K562 (cell line): ENCODE data around the gene FLII. TPM values are rescaled to one million over a fixed set of nuclear protein-coding genes. Genes with fewer than 3 reads are reported as not detected.
A peak's percentile ranks its signal among the peaks of the same experiment; 100 is the strongest.

Experiments
- ATAC-seq: fragments of 200-7000 bp; cut with Tn5 transposase; 3 replicates; pipeline ENCODE4 v1.9.1; 2020; ENCODE audit warnings: moderate library complexity
- BruUV-seq: library from RNA; stranded (reverse); fragments of 400-500 nt; replicated peaks from 2 replicates; lab custom pipeline; 2021; lab: Mats Ljungman, UMichigan
- CTCF ChIA-PET: fragments of 300-600 bp; formaldehyde crosslinking; extraction: SDS; loops from one replicate; lab custom pipeline; 2021; ENCODE audit warnings: low intra/inter-chr PET ratio; lab: Yijun Ruan, JAX
- POLR2A ChIA-PET: fragments of 300-600, 350-650 bp; sonication (Branson Sonifier 250); formaldehyde crosslinking; extraction: SDS; loops from one replicate; lab custom pipeline; 2021; ENCODE audit warnings: antibody characterized with exemption, inconsistent platforms; lab: Yijun Ruan, JAX
- DNase-seq, 4 experiments: peaks; one replicate each; pipeline versions ENCODE4 v3.0.0 to v3.0.0-alpha.2; 2011 to 2018; ENCODE audit warnings: low spot score in 3 of 4, mixed read lengths in 3 of 4; ENCODE audit errors: extremely low read depth in 1 of 4
- FAIRE-seq: peaks from 2 replicates; lab custom pipeline; 2011; peaks lifted over from hg19 to GRCh38; lab: Jason Lieb, UNC
- H2AFZ ChIP-seq: 2 replicates; pipeline ENCODE4 v1.6.0; 2011; ENCODE audit warnings: low read depth, low read length, control low read depth, inconsistent platforms
- H3K27ac ChIP-seq: fragments of 200-600 bp; 3 replicates; pipeline ENCODE4 v1.8.0; 2011; ENCODE audit warnings: low read depth, mild to moderate bottlenecking, control low read depth, inconsistent platforms, low read length, moderate library complexity, mixed read lengths; ENCODE audit errors: extremely low read depth
- H3K27me3 ChIP-seq, 2 experiments: fragments of 300-600 bp in 1 of 2; 2 replicates in 1 of 2; 3 replicates in 1 of 2; pipeline versions ENCODE4 v1.6.0 to v1.8.0; 2011; ENCODE audit warnings: inconsistent platforms in 2 of 2, low read length in 2 of 2, mild to moderate bottlenecking in 1 of 2, mixed read lengths in 1 of 2, moderate library complexity in 1 of 2; ENCODE audit not compliant: control insufficient read depth in 2 of 2, insufficient read depth in 2 of 2
- H3K36me3 ChIP-seq: fragments of 300-600 bp; 3 replicates; pipeline ENCODE4 v1.8.0; 2011; ENCODE audit warnings: mild to moderate bottlenecking, low read length, inconsistent platforms; ENCODE audit not compliant: control insufficient read depth, insufficient read depth
- H3K4me1 ChIP-seq, 2 experiments: fragments of 200-600 bp in 1 of 2; replicated peaks in 1 of 2; 2 replicates in 1 of 2; 3 replicates in 1 of 2; pipeline versions ENCODE4 v1.5.1 to v1.8.0; 2011; ENCODE audit warnings: inconsistent platforms in 2 of 2, low read length in 2 of 2, mild to moderate bottlenecking in 1 of 2, mixed read lengths in 1 of 2, moderate library complexity in 1 of 2; ENCODE audit not compliant: control insufficient read depth in 2 of 2, insufficient read depth in 2 of 2
- H3K4me2 ChIP-seq: 2 replicates; pipeline ENCODE4 v1.6.1; 2011; ENCODE audit warnings: low read length, control low read depth, inconsistent platforms, mixed read lengths; ENCODE audit not compliant: insufficient read depth
- H3K4me3 ChIP-seq: fragments of 200-600 bp; sonication (generic), shearing (Covaris generic); 2 replicates; pipeline ENCODE4 v1.5.1; 2016; ENCODE audit warnings: control low read depth, inconsistent platforms
- H3K79me2 ChIP-seq: fragments of 200-600 bp; 3 replicates; pipeline ENCODE4 v1.8.0; 2011; ENCODE audit warnings: low read length, inconsistent platforms; ENCODE audit not compliant: control insufficient read depth, insufficient read depth
- H3K9ac ChIP-seq, 2 experiments: 2 replicates each; pipeline versions ENCODE4 v1.6.0 to v1.6.1; 2011; ENCODE audit warnings: low read depth in 2 of 2, low read length in 2 of 2, control low read depth in 1 of 2, inconsistent platforms in 1 of 2, mild to moderate bottlenecking in 1 of 2, mixed read lengths in 1 of 2; ENCODE audit not compliant: insufficient read depth in 1 of 2
- H3K9me1 ChIP-seq: one replicate; pipeline ENCODE4 v1.6.0; 2011; ENCODE audit warnings: inconsistent platforms, mild to moderate bottlenecking, low read length, moderate library complexity; ENCODE audit not compliant: control insufficient read depth, insufficient read depth
- H3K9me3 ChIP-seq: replicated peaks from 2 replicates; pipeline ENCODE4 v1.5.1; 2011; ENCODE audit warnings: low read depth, low read length, inconsistent platforms; ENCODE audit not compliant: control insufficient read depth, insufficient read depth
- H4K20me1 ChIP-seq: replicated peaks from 2 replicates; pipeline ENCODE4 v1.6.1; 2011; ENCODE audit warnings: low read length, inconsistent platforms, mixed read lengths; ENCODE audit not compliant: control insufficient read depth, insufficient read depth
- ZKSCAN8 ChIP-seq: fragments of 200-800 bp; sonication (Bioruptor generic); IDR thresholded peaks from 2 replicates; pipeline ENCODE4 v1.6.1; 2016; ENCODE audit warnings: missing genetic modification characterization, missing compliant biosample characterization
- ZNF436 ChIP-seq: fragments of 250-450, 450-650 bp; sonication (Bioruptor Pico); formaldehyde crosslinking; IDR thresholded peaks from 2 replicates; pipeline ENCODE4 v1.7.0; 2020; ENCODE audit warnings: mild to moderate bottlenecking
- WGBS: fragments of 100-300 bp; shearing (Covaris generic); methylation state at CpG from one replicate; pipeline ENCODE4 v1.1.6; 2016; ENCODE audit warnings: low coverage, mixed read lengths; ENCODE audit not compliant: insufficient coverage; ENCODE audit errors: missing lambda C conversion rate; 5-methylcytosine and 5-hydroxymethylcytosine counted together
- in situ Hi-C: fragments of 300-500 bp; cut with MboI; formaldehyde crosslinking; loops from 4 replicates; pipeline ENCODE4 v1.15.0; 2018; ENCODE audit warnings: inconsistent platforms, mixed read lengths
- intact Hi-C: fragments of 100-400 bp; cut with micrococcal nuclease; formaldehyde crosslinking; loops from 2 replicates; pipeline ENCODE4 v1.14.2; 2022
- polyA plus RNA-seq, 8 experiments: library from polyadenylated mRNA; depleted of rRNA in 4 of 8; stranded (reverse) in 5 of 8; unstranded in 3 of 8; fragments of >200 nt; fragmentation: Nextera tagmentation in 2 of 8; fragmentation: Illumina TruSeq in 1 of 8; extraction: Ambion mirVana in 2 of 8; extraction: Trizol in 1 of 8; gene quantifications; 2 replicates each; pipeline versions ENCODE4 v1.2.1 to v1.2.3, GENCODE V29; 2011 to 2014; ENCODE audit warnings: inconsistent platforms in 1 of 8, missing spikeins in 1 of 8
- total RNA-seq, 7 experiments: library from RNA; depleted of rRNA in 6 of 7; stranded (reverse); fragments of >200 nt in 6 of 7; fragmentation: Illumina TruSeq in 2 of 7; extraction: Trizol in 2 of 7; gene quantifications; 2 replicates each; pipeline versions ENCODE4 v1.2.1 to v1.2.3, GENCODE V29; 2011 to 2021; ENCODE audit warnings: low replicate concordance in 1 of 7
- TF ChIP-seq, protein P1 (sequence below): sonication (generic); formaldehyde crosslinking; IDR thresholded peaks from 2 replicates; pipeline ENCODE4 v1.8.1; 2023; ENCODE audit warnings: mild to moderate bottlenecking, missing genetic modification reagents
- TF ChIP-seq, protein P2 (sequence below): fragments of 200-800 bp; sonication (Bioruptor generic); IDR thresholded peaks from 2 replicates; pipeline ENCODE4 v1.6.1; 2017; ENCODE audit warnings: missing genetic modification characterization, missing compliant biosample characterization

FLII gene
- total and polyA plus RNA-seq, 9 of the 15 experiments (the other 6 are each of a cell fraction or from before 2014, with no cell fraction given), result 11.7 to 126 (median 82.5) TPM

DNA sequence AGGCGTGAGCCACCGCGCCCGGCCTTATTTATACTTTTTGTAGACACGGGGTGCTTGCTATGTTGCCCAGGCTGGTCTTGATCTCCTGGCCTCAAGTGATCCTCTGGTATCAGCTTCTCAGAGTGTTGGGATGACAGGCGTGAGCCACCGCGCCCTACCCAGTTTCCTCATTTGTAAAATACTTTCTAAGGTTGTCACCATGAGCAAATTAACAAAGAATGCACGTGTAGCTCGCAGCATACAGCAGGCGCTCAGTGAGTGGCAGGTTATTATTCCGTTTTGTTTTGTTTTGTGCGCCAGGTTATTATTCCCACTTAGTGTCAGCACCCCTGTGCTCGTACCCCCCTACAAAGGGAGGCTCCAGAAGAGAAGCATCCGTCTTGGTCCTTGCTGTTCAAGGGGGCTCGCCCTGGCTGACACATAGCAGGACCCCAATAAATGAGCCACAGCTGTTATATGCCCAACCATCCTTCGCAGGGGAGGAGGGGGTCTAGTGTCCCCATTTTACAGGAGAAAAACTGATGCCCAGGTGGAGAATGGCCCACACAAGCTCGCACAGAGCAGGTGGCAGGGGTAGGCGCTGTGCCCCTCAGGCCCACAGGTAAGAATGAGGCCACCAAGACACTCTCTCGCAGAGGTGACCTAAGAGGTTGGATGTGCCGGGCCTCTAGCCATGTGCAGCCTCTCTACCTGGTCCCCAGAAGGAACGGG is 1.2 kb upstream of the FLII start:
- Histone ChIP-seq H3K4me2 (peak overlapping the region; percentile 91), H4K20me1 (no peaks in the 10 kb centered on the region), H3K36me3 (peaks cover 20% of the 10 kb centered on the region; the same call in 2 of the 3 replicates), H3K9me1 (no peaks in the 10 kb centered on the region), H3K27ac (peak overlapping the region; percentile 50; the same call in 2 of the 3 replicates), H3K9ac (peak overlapping the region; percentile 72 to 86; a peak in 3 of 4 replicates), H3K4me3 (peak overlapping the region; percentile 62), H3K4me1 (peaks cover 18 to 68% of the 10 kb centered on the region in 2 experiments; a peak in 4 of 5 replicates), H3K79me2 (peaks cover 23% of the 10 kb centered on the region), H3K27me3 (no peaks in the 10 kb centered on the region), H2AFZ (peak overlapping the region; percentile 95), H3K9me3 (no peaks in the 10 kb centered on the region)
- ATAC-seq, result no peak
- 37% methylated on average over 20 of the region's 22 CpGs for WGBS
- intact Hi-C loops, result no loop called here
- ChIA-PET CTCF (no interaction called here), POLR2A (interaction anchor here (0.9 to 2.6 kb wide), 3 partner anchors 11 to 31 kb away, joined by 3 to 9 read pairs (median 4); no protein-coding TSS in a partner anchor)
- BruUV-seq, result no TSS peak
- in situ Hi-C loops, result no loop called here
- no peak for FAIRE-seq
- TF ChIP-seq, protein P1, sequence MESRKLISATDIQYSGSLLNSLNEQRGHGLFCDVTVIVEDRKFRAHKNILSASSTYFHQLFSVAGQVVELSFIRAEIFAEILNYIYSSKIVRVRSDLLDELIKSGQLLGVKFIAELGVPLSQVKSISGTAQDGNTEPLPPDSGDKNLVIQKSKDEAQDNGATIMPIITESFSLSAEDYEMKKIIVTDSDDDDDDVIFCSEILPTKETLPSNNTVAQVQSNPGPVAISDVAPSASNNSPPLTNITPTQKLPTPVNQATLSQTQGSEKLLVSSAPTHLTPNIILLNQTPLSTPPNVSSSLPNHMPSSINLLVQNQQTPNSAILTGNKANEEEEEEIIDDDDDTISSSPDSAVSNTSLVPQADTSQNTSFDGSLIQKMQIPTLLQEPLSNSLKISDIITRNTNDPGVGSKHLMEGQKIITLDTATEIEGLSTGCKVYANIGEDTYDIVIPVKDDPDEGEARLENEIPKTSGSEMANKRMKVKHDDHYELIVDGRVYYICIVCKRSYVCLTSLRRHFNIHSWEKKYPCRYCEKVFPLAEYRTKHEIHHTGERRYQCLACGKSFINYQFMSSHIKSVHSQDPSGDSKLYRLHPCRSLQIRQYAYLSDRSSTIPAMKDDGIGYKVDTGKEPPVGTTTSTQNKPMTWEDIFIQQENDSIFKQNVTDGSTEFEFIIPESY, result peak; percentile 40; the same call in 1 of the 2 replicates
- TF ChIP-seq ZKSCAN8 (CRISPR knock-in tag), result peak; percentile 89
- no peak for TF ChIP-seq ZNF436 (CRISPR knock-in tag)
- TF ChIP-seq, protein P2, sequence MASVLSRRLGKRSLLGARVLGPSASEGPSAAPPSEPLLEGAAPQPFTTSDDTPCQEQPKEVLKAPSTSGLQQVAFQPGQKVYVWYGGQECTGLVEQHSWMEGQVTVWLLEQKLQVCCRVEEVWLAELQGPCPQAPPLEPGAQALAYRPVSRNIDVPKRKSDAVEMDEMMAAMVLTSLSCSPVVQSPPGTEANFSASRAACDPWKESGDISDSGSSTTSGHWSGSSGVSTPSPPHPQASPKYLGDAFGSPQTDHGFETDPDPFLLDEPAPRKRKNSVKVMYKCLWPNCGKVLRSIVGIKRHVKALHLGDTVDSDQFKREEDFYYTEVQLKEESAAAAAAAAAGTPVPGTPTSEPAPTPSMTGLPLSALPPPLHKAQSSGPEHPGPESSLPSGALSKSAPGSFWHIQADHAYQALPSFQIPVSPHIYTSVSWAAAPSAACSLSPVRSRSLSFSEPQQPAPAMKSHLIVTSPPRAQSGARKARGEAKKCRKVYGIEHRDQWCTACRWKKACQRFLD, result no peak
- DNase-seq, result peak in 1 of 4 experiments; percentile 14
